ENCODE measurements around the gene SOX30.

The SOX30 gene

DNA sequence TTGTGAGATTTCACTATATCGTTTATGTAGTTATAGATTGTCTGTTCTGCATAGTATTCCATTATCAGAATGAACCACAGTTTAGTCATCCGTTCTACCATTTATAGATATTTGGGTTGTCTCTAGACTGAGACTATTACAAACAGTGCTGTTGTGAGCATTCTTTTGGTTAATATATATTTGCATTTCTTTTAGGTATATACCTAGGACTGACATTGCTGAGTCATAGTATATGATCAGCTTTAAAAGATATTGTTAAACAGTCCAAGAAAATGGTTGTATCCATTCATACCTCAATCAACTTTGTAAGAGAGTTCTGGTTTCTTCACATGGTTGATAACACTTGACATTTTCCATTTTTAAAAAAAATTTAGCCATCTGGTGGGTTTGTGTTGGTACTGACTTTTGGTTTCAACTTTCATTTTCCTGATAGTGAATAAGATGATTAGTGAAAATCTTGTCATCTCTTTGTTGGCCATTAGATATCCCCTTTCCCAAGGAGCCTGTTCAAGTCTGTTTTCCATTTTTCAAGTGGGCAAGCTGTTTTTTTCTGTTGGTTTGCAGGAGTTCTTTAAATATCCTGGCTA, 53.8 kb downstream of the SOX30 start:
- TF ChIP-seq CTCF (IDR thresholded peaks at IDR 0.05; ENCODE audit: low read depth, low read length, missing control alignments) = no peak
- no peak for DNase-seq (ENCODE audit: extremely low read depth, low read depth)
- H3K4me3 ChIP-seq (replicated peaks; ENCODE audit: low read depth, low read length) = no peak overlapping the region

- no peak overlapping the region for H3K4me3 ChIP-seq (replicated peaks; ENCODE audit: low read depth, low read length)
- no peak for TF ChIP-seq CTCF (IDR thresholded peaks at IDR 0.05; ENCODE audit: low read depth, low read length, missing control alignments)
- no peak for DNase-seq (ENCODE audit: extremely low read depth, low read depth)
Observed at GRCh38 chr5:157597277-157597676, 55.0 kb downstream of the SOX30 start.

DNA sequence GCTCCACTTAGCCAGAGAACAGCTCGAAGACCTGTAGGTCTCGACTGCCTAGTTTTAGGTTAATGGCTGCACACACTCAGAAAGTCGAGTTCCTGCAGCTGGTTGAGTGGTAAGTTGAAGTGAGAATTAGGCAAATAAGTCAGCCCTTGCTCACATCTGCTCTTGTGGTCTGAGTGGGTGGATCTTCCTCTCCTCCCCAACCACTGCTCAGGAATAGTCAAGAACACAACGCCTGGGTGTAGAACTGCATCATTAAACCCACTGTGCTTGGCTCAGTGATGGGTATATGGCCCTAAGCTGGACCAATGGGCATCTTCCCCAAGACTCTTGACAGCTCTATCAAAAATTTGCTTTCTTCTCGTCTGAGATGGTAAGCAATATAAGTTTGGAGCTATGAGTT, 55.8 kb downstream of the SOX30 start:
- no peak for DNase-seq (ENCODE audit: extremely low read depth, low read depth)
- TF ChIP-seq CTCF (IDR thresholded peaks at IDR 0.05; ENCODE audit: low read depth, low read length, missing control alignments) = no peak
- no peak overlapping the region for H3K4me3 ChIP-seq (replicated peaks; ENCODE audit: low read depth, low read length)

DNA sequence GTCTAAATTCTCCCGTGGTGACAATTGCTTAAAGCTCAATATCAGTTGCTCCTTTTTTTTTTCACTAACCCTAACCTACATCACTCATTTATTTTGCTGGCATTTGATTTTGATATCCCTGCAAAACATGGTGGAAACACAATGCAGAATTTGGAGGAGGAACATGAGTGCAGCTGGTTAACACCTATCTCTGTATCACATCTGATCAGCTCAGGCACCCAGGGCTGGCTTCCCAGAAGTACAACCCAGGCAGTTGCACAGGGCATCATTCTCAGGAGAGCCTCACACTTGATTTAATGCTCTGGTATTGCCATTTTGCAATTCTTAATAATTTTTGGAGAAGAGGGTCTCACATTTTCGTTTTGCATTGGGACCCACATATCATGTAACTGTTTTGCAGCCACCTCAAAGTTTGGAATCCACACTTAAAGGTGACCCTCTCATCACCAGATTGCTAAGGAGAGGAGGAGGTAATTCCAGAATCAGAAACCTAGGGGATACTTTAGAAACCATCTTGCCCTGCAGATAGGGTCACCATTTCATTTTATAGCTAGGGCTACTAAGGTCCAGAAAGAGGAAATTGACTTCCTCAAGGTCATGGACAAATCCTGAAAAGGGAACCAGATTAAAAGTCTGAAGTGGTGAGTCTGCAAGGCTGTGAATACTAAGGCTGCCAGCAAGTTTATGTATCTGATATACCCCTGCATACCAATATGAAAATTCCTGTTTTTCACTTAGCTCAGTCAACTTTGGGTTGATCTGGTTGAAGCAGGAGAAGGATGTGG, 57.4 kb downstream of the SOX30 start:
- no peak for TF ChIP-seq CTCF (IDR thresholded peaks at IDR 0.05; ENCODE audit: low read depth, low read length, missing control alignments)
- DNase-seq (ENCODE audit: extremely low read depth, low read depth) = no peak
- H3K4me3 ChIP-seq (replicated peaks; ENCODE audit: low read depth, low read length) = no peak overlapping the region

DNA sequence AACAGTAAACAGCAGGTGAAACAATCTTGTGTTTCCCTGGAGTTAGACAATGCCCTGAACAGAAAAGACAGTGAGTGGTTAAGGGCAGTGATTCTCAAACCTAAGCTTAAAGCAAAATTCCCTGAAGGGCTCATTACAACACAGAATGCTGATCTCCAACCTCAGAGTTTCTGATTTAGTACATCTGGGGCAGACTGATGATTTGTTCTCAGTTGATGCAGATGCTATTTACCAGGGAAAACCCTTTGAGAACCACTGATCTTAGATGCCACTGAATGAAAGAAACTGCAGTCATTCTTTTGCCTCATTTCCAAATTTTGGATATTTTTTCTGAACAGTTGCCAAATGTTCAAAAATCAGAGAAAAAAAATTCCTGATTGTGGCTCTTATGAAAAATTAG, 58.0 kb downstream of the SOX30 start:
- no peak for TF ChIP-seq CTCF (IDR thresholded peaks at IDR 0.05; ENCODE audit: low read depth, low read length, missing control alignments)
- H3K4me3 ChIP-seq (replicated peaks; ENCODE audit: low read depth, low read length) = no peak overlapping the region
- no peak for DNase-seq (ENCODE audit: extremely low read depth, low read depth)

DNA sequence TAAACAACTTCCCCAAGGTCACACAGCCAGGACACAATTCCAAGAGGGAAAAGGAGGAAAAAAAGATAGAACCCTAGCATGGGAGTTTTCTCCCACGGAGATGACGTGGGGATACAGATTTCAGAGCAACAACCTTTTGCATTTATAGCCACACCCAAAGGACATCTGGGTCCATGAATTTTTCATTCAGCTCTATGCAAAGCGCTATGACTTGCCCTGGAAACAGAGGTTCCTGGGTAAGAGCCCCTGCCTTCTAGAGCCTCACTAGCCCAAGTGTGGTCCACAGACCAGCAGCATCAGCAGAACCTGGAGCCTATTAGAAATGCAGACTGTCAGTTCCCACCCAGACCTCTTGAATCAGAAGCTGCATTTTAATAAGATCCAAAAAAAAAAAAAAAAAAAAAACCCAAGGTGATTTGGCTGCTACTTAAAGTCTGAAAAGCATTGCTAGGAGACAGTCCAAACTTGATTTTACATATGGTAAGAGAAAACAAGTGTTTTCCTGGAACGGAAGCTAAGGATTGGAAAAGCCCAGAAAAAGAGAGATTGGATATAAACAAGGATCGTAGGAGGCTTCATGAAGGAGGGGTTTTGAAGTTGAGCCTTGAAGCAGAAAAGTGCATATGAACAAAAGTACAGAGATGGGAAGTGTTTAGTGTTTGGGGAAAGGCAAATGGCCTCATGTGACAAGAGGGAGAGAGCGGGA, 59.0 kb downstream of the SOX30 start:
- TF ChIP-seq CTCF (IDR thresholded peaks at IDR 0.05; ENCODE audit: low read depth, low read length, missing control alignments) = no peak
- no peak for DNase-seq (ENCODE audit: extremely low read depth, low read depth)
- H3K4me3 ChIP-seq (replicated peaks; ENCODE audit: low read depth, low read length) = no peak overlapping the region

Measured in HFF-Myc (cell line).